ENCODE data around the gene STAC2. TPM values are rescaled to one million over a fixed set of nuclear protein-coding genes. Genes with fewer than 3 reads are reported as not detected.

Gene STAC2
- total and polyA plus RNA-seq, 12 donors: 0.09 to 4.9 (median 0.51) TPM; not detected in 1

DNA sequence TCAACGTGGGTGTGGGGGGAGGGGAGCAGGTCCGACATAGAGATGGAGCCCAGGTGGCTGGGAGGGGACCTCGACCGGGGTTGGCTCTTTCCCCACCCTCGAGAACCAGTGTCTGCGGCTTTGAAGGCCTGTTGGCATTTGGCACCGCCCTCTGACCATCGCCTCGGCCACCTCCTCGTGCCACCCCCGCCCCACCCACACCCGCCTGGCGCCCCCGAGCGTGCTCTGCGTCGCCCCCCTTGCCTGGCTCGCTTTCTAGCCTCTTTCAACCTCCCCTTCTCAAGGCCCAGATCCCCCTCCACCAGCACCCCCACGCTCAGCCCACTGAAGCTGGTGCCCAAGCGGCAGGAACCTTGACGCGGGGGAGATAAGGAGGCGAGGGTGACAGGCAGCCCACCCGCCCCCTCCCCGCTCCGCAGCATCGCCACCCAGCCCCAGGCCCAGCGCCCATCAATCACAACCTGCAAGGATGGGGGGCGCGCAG, 28.9 kb downstream of the STAC2 start:
- peaks cover 0 to 32% (median 7%) of the 10 kb centered on the region in 9 donors for H3K36me3 ChIP-seq
- peak overlapping the region; percentile 53 to 99 (median 85) for H3K4me3 ChIP-seq
- TF ChIP-seq, protein P1, sequence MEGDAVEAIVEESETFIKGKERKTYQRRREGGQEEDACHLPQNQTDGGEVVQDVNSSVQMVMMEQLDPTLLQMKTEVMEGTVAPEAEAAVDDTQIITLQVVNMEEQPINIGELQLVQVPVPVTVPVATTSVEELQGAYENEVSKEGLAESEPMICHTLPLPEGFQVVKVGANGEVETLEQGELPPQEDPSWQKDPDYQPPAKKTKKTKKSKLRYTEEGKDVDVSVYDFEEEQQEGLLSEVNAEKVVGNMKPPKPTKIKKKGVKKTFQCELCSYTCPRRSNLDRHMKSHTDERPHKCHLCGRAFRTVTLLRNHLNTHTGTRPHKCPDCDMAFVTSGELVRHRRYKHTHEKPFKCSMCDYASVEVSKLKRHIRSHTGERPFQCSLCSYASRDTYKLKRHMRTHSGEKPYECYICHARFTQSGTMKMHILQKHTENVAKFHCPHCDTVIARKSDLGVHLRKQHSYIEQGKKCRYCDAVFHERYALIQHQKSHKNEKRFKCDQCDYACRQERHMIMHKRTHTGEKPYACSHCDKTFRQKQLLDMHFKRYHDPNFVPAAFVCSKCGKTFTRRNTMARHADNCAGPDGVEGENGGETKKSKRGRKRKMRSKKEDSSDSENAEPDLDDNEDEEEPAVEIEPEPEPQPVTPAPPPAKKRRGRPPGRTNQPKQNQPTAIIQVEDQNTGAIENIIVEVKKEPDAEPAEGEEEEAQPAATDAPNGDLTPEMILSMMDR (IDR thresholded peaks at IDR 0.05): no peak
- WGBS, 2 donors: 0 to 1% methylated on average over 28 to 30 of the region's 30 CpGs
- ATAC-seq (peak in 1 of 8 donors; percentile 2), DNase-seq (peak; percentile 19 to 30)
- H3K9me3 ChIP-seq: no peaks in the 10 kb centered on the region
- peaks cover 8 to 63% (median 46%) of the 10 kb centered on the region in 9 donors for H3K4me1 ChIP-seq
- peak overlapping the region in 9 of 10 donors; percentile 10 to 87 (median 79) for H3K27ac ChIP-seq
- intact Hi-C loops (cut with DNase I): loop anchor here in 1 of 10 donors (10.0 kb wide), 1 partner anchor 842 kb away; the partner anchor contains the start of gene SOCS7
- no peaks in the 10 kb centered on the region for H3K27me3 ChIP-seq

DNA sequence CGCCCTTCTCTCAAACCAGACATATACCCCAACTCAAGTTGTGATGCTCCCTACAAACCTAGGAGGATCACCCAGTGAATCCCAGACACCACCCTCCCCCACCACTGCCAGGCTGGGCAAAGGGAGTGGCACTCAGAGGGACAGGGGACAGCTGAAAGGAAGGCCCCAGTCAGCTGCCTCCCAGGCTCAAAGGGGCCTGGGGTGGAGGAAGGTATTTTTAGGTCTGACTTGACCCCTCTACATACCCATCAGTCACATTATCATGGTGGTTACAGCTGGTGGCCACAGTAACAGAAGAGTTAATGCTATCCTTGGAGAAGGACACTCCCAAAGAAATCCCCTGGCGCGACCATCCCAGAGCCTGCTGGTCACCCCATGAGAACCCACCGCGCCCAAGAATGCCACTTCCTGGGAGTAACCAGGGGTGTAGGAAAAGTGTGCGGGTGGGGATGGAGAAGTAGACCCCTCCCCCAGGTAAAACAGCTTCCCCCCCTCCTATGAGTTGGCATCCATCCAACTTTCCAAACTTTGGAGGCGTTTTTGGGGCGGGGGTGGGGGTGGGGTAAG, 29.4 kb downstream of the STAC2 start:
- H3K27ac ChIP-seq: peak overlapping the region in 2 of 10 donors; percentile 79 to 87
- H3K36me3 ChIP-seq: peaks cover 0 to 31% (median 2%) of the 10 kb centered on the region in 9 donors
- intact Hi-C loops (cut with DNase I): loop anchor here in 1 of 10 donors (10.0 kb wide), 1 partner anchor 842 kb away; the partner anchor contains the start of gene SOCS7
- TF ChIP-seq, protein P1 (IDR thresholded peaks at IDR 0.05): no peak
- no peak for ATAC-seq
- H3K4me3 ChIP-seq: peak overlapping the region; percentile 53 to 99 (median 85)
- WGBS, 2 donors: 27 to 31% methylated on average over 7 to 8 of the region's 8 CpGs
- no peak for DNase-seq
- no peaks in the 10 kb centered on the region for H3K9me3 ChIP-seq
- no peaks in the 10 kb centered on the region for H3K27me3 ChIP-seq
- peaks cover 8 to 57% (median 41%) of the 10 kb centered on the region in 9 donors for H3K4me1 ChIP-seq

DNA sequence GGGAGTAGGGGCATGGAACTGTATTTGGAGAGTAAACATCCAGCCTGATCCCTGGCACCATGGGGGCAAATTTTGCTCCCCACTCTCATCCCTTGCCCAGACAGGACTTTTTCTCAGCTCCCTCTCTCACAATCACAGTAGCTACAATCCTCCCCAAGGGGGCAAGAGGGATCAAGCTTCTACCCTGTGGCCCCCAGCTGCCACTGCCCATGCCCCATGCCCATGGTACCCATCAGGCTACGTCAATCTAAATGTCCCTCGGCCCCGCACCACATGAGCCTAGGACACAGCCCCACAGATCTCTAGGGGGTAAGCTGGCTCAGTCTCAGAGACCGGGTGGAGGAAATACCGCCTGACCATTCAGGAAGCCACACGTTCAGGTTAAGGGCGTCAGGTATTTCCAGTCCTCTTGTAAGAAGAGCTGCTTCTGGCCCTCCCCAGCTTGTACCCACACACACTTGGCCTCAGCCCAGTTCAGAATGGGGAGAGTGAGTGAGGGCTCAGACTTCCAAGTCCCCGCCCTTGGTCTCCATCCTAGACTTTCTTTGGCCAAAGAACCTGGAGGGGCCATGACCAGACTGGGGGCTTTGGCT, 30.1 kb downstream of the STAC2 start:
- H3K4me1 ChIP-seq: peaks cover 2 to 51% (median 34%) of the 10 kb centered on the region in 9 donors
- peak overlapping the region in 2 of 10 donors; percentile 9 to 41 for H3K27ac ChIP-seq
- no peaks in the 10 kb centered on the region for H3K27me3 ChIP-seq
- peak overlapping the region in 2 of 10 donors; percentile 85 to 99 for H3K4me3 ChIP-seq
- H3K9me3 ChIP-seq: no peaks in the 10 kb centered on the region
- TF ChIP-seq, protein P1 (IDR thresholded peaks at IDR 0.05): no peak
- no peak for ATAC-seq
- no peak for DNase-seq
- H3K36me3 ChIP-seq: peaks cover 0 to 34% (median 0%) of the 10 kb centered on the region in 9 donors
- 67 to 77% methylated on average over 8 of the region's 8 CpGs for WGBS, 2 donors
- intact Hi-C loops (cut with DNase I): loop anchor here in 1 of 10 donors (10.0 kb wide), 1 partner anchor 841 kb away; the partner anchor contains the start of gene SOCS7

DNA sequence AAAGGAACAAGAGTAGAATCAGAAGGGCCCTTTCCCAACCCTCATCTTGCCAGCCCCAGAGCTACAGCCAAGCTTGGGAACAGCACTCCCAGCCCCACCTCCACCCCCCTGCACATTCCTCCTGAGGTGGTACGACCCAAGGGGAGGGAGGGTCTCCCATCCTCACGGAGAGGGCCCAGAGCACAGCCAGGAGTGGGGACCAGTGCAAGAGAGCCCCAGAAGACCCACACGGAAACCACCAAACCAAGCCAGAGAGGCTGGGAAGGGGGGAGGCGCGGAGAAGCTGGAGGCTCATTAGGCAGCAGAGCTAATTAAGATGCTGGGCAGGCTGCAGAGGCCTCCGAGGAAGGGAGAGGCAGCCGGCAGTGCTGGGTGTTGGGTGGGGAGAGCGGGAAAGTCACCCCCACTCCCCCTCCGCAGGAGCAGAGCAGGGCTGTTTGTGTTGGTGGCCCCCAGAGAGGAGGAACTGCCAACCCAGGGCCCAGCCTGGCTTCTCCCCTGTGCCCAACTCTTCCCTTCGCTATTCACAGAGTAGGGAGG, 30.7 kb downstream of the STAC2 start:
- Histone ChIP-seq H3K9me3 (no peaks in the 10 kb centered on the region), H3K27ac (peak overlapping the region in 3 of 10 donors; percentile 10 to 41 (median 35)), H3K27me3 (no peaks in the 10 kb centered on the region), H3K4me3 (no peak overlapping the region), H3K36me3 (peaks cover 0 to 41% (median 0%) of the 10 kb centered on the region in 9 donors), H3K4me1 (peaks cover 0 to 49% (median 34%) of the 10 kb centered on the region in 9 donors)
- DNase-seq (no peak), ATAC-seq (no peak)
- TF ChIP-seq, protein P1 (IDR thresholded peaks at IDR 0.05): no peak
- intact Hi-C loops (cut with DNase I): loop anchor here in 1 of 10 donors (10.0 kb wide), 1 partner anchor 840 kb away; the partner anchor contains the start of gene SOCS7
- WGBS, 2 donors: 65 to 73% methylated on average over 10 of the region's 10 CpGs
